ENCODE results near the gene FMO3. TPM values are rescaled to one million over a fixed set of nuclear protein-coding genes. Genes with fewer than 3 reads are reported as not detected.

The FMO3 gene
- total RNA-seq, 2 donors from 2014 or later = 2.6 to 8.8 TPM

DNA sequence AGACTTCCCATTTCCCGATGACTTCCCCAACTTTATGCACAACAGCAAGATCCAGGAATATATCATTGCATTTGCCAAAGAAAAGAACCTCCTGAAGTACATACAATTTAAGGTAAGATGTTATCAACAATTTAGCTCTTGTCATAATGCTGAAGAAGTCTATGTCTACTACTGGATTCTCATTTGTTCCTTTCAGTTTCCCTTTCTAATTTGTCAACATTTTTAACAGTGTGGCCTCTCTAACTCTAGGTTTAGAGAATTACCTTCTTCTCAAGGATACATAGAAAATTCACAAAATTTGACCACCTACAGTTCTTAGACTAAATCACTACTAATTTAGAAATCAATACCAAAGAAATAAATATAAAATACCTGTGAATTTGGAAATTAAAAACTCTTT, 13.2 kb downstream of the FMO3 start:
- no peak for ATAC-seq
- H3K9me3 ChIP-seq = no peaks in the 10 kb centered on the region
- intact Hi-C loops (cut with DNase I) = no loop called here
- H3K4me1 ChIP-seq = no peaks in the 10 kb centered on the region
- no peaks in the 10 kb centered on the region for H3K36me3 ChIP-seq (replicated peaks in 1 of 2; ENCODE audit: insufficient read depth in 1 of 2, low read depth in 2 of 2)
- H3K27me3 ChIP-seq = no peaks in the 10 kb centered on the region
- 91 to 100% methylated on average over 1 of the region's 1 CpG for WGBS, 2 donors
- H3K27ac ChIP-seq = no peak overlapping the region
- TF ChIP-seq, protein P1, sequence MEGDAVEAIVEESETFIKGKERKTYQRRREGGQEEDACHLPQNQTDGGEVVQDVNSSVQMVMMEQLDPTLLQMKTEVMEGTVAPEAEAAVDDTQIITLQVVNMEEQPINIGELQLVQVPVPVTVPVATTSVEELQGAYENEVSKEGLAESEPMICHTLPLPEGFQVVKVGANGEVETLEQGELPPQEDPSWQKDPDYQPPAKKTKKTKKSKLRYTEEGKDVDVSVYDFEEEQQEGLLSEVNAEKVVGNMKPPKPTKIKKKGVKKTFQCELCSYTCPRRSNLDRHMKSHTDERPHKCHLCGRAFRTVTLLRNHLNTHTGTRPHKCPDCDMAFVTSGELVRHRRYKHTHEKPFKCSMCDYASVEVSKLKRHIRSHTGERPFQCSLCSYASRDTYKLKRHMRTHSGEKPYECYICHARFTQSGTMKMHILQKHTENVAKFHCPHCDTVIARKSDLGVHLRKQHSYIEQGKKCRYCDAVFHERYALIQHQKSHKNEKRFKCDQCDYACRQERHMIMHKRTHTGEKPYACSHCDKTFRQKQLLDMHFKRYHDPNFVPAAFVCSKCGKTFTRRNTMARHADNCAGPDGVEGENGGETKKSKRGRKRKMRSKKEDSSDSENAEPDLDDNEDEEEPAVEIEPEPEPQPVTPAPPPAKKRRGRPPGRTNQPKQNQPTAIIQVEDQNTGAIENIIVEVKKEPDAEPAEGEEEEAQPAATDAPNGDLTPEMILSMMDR (IDR thresholded peaks at IDR 0.05) = no peak
- TF ChIP-seq POLR2A (IDR thresholded peaks at IDR 0.05) = no peak
- no peak for DNase-seq
- no peak overlapping the region for H3K4me3 ChIP-seq

DNA sequence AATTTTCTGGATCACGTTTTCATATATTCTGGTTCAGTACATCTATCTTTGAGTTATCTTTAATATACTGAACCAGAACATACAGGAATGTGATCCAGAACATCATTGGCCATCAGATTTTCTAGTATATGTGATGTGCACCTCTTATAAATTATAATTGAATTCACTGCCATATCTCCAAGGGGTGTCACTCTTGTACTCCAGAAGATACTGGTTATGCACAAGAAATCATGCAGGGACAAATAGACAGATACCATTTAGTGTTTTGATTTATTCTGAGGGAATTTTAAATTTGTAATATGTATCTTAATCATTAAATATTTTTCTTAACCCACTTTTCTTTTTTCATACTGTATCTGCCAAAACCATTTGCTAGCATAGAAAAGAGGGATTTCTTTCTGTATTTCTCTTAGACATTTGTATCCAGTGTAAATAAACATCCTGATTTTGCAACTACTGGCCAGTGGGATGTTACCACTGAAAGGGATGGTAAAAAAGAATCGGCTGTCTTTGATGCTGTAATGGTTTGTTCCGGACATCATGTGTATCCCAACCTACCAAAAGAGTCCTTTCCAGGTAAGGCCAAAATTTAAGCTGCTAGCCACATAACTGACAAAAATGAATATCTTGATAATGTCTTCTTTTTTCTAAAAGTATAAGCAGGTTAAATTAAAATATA, 16.7 kb downstream of the FMO3 start:
- TF ChIP-seq POLR2A (IDR thresholded peaks at IDR 0.05) = no peak
- TF ChIP-seq, protein P1 (IDR thresholded peaks at IDR 0.05) = no peak
- Histone ChIP-seq H3K9me3 (no peaks in the 10 kb centered on the region), H3K27me3 (no peaks in the 10 kb centered on the region), H3K4me3 (no peak overlapping the region), H3K36me3 (replicated peaks in 1 of 2; ENCODE audit: insufficient read depth in 1 of 2, low read depth in 2 of 2) (no peaks in the 10 kb centered on the region), H3K27ac (no peak overlapping the region), H3K4me1 (no peaks in the 10 kb centered on the region)
- ATAC-seq (no peak), DNase-seq (no peak)
- intact Hi-C loops (cut with DNase I) = no loop called here
- 63% methylated on average over 3 of the region's 3 CpGs for WGBS, 2 donors

DNA sequence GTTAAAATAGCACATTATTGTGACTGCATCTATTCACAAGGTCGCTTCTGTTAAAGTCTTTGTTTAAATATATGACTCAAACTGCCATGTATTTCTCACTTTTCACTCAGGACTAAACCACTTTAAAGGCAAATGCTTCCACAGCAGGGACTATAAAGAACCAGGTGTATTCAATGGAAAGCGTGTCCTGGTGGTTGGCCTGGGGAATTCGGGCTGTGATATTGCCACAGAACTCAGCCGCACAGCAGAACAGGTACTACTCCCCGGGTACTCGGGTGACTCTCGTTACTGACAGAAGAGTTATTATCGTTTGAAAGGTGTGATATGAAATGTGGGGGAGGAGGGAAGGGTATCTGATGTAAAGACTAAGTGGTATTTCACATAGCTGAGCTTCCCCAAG, 17.3 kb downstream of the FMO3 start:
- no peak overlapping the region for H3K4me3 ChIP-seq
- H3K9me3 ChIP-seq = no peaks in the 10 kb centered on the region
- no peak for DNase-seq
- TF ChIP-seq, protein P1 (IDR thresholded peaks at IDR 0.05) = no peak
- no peak for TF ChIP-seq POLR2A (IDR thresholded peaks at IDR 0.05)
- WGBS, 2 donors = 38 to 64% methylated on average over 8 of the region's 8 CpGs
- no peak overlapping the region for H3K27ac ChIP-seq
- no peak for ATAC-seq
- no peaks in the 10 kb centered on the region for H3K4me1 ChIP-seq
- intact Hi-C loops (cut with DNase I) = no loop called here
- no peaks in the 10 kb centered on the region for H3K36me3 ChIP-seq (replicated peaks in 1 of 2; ENCODE audit: insufficient read depth in 1 of 2, low read depth in 2 of 2)
- H3K27me3 ChIP-seq = no peaks in the 10 kb centered on the region

DNA sequence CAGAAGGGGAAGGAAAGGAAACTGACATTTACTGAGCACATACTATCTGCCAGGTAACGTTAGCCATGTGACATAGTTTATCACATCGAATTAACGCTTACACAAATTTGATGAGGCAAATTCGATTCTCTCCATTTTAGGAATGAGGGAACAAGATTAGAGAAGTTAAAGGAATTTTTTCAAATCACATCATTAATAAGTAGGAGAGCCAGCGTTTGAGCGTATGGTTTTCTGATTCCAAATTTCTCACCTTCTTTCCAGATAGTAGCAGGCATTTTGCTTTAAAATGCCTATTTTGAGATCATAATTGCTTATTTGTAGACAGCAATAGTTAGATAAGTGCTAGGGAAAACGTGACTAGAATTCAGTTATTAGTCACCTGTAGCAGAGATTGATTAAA, 19.3 kb downstream of the FMO3 start:
- Histone ChIP-seq H3K4me3 (no peak overlapping the region), H3K9me3 (no peaks in the 10 kb centered on the region), H3K4me1 (no peaks in the 10 kb centered on the region), H3K36me3 (replicated peaks in 1 of 2; ENCODE audit: insufficient read depth in 1 of 2, low read depth in 2 of 2) (no peaks in the 10 kb centered on the region), H3K27me3 (no peaks in the 10 kb centered on the region), H3K27ac (no peak overlapping the region)
- TF ChIP-seq, protein P1 (IDR thresholded peaks at IDR 0.05) = no peak
- no peak for TF ChIP-seq POLR2A (IDR thresholded peaks at IDR 0.05)
- intact Hi-C loops (cut with DNase I) = no loop called here
- DNase-seq = no peak
- WGBS, 2 donors = 71 to 72% methylated on average over 7 of the region's 7 CpGs
- ATAC-seq = no peak

All from body of pancreas (tissue), 4 donors.